ENCODE measurements around the gene TMOD2. TPM values are rescaled to one million over a fixed set of nuclear protein-coding genes. Genes with fewer than 3 reads are reported as not detected.

Gene TMOD2
- total RNA-seq, 1 experiment from 2014 or later, result 2.8 TPM

DNA sequence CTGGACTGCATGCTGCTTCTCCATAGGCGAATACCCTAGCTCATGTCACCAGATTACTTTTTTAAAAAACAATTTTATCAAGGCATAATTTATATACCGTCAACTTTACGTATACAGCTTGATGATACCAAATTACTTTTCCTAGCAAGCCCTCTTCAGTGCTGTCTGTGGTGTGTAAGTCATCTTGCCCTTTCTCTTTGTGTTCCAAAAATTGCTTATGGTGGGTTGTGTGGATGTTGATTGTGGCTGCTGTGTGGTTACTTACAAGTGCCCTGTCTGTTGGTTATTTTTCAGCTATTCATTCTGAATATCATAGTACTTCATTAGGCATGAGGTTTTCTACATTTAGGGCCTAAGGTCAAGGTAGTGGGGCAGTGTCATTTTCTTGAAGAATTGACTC is 90.9 kb downstream of the TMOD2 start:
- Mint-ChIP-seq H3K27ac (ENCODE audit: low read depth, unreplicated experiment) (peak overlapping the region; percentile 69), H3K27me3 (ENCODE audit: insufficient read depth, unreplicated experiment) (no peaks in the 10 kb centered on the region), H3K9me3 (ENCODE audit: unreplicated experiment) (no peaks in the 10 kb centered on the region), H3K4me1 (ENCODE audit: insufficient read depth, unreplicated experiment) (peaks cover 62% of the 10 kb centered on the region), H3K36me3 (ENCODE audit: insufficient read depth, unreplicated experiment) (peaks cover 5% of the 10 kb centered on the region), H3K4me3 (ENCODE audit: unreplicated experiment) (no peak overlapping the region)
- ChIA-PET POLR2A (interaction anchor here (0.7 to 4.4 kb wide), 10 partner anchors 9 to 154 kb away, joined by 3 to 51 read pairs (median 9); partner anchors contain the start of gene TMOD3), CTCF (interaction anchor here (0.6 to 1.0 kb wide), 3 partner anchors 46 to 192 kb away, joined by 3 to 5 read pairs (median 3); no protein-coding TSS in a partner anchor)
- TF ChIP-seq CTCF (IDR thresholded peaks at IDR 0.05; ENCODE audit: unreplicated experiment), result no peak
- BruUV-seq (replicated peaks), result no TSS peak
- intact Hi-C loops (cut with micrococcal nuclease), result no loop called here
- DNase-seq (ENCODE audit: unreplicated experiment), result no peak

- DNase-seq (ENCODE audit: unreplicated experiment), result peak; percentile 75
- Mint-ChIP-seq H3K27me3 (ENCODE audit: insufficient read depth, unreplicated experiment) (no peaks in the 10 kb centered on the region), H3K27ac (ENCODE audit: low read depth, unreplicated experiment) (peak overlapping the region; percentile 69), H3K4me1 (ENCODE audit: insufficient read depth, unreplicated experiment) (peaks cover 54% of the 10 kb centered on the region), H3K36me3 (ENCODE audit: insufficient read depth, unreplicated experiment) (peaks cover 5% of the 10 kb centered on the region), H3K4me3 (ENCODE audit: unreplicated experiment) (peak overlapping the region; percentile 9), H3K9me3 (ENCODE audit: unreplicated experiment) (no peaks in the 10 kb centered on the region)
- ChIA-PET CTCF (interaction anchor here (0.6 to 1.0 kb wide), 7 partner anchors 22 to 224 kb away, joined by 3 to 5 read pairs (median 3); no protein-coding TSS in a partner anchor), POLR2A (interaction anchor here (0.6 to 4.4 kb wide), 14 partner anchors 9 to 197 kb away, joined by 3 to 51 read pairs (median 5); partner anchors contain the start of gene TMOD3)
- no TSS peak for BruUV-seq (replicated peaks)
- TF ChIP-seq CTCF (IDR thresholded peaks at IDR 0.05; ENCODE audit: unreplicated experiment), result no peak
- intact Hi-C loops (cut with micrococcal nuclease), result no loop called here
Measured at GRCh38 chr15:51842852-51843737, 91.7 kb downstream of the TMOD2 start.

DNA sequence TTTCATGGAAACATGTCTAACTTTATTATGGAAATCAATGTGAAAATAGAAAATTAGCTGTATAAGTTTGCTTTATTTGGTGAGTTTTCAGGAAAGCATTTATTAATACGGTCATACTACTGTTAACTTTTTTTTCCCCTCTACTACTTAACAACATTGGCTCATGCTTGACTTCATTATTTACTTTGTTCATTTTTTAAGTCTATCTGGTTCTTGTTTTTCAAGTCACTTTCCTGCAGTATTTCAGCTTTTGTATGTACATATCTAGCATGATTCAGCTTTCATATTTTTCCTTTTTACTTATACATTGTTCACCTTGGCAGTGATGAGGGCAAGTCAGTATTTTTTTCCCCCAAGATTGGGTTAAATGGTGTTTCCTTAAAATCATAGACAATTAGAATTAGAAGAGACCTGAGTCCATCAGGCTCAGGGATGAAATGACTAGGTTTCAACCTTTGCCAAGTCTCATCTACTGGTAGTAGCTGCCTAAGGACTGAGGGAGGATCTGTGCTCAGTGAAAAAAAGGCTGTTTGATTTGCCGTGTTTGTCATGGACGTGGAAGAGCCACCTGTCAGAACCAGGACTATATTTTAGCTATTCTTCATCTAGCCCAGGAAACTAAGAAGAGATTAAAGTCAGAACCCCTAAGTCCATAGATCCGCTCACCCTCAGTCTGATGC is 93.5 kb downstream of the TMOD2 start:
- TF ChIP-seq CTCF (IDR thresholded peaks at IDR 0.05; ENCODE audit: unreplicated experiment), result no peak
- Mint-ChIP-seq H3K36me3 (ENCODE audit: insufficient read depth, unreplicated experiment) (peaks cover 17% of the 10 kb centered on the region), H3K27me3 (ENCODE audit: insufficient read depth, unreplicated experiment) (no peaks in the 10 kb centered on the region), H3K27ac (ENCODE audit: low read depth, unreplicated experiment) (peak overlapping the region; percentile 93), H3K4me1 (ENCODE audit: insufficient read depth, unreplicated experiment) (peaks cover 58% of the 10 kb centered on the region), H3K4me3 (ENCODE audit: unreplicated experiment) (peak overlapping the region; percentile 28), H3K9me3 (ENCODE audit: unreplicated experiment) (peaks cover 7% of the 10 kb centered on the region)
- ChIA-PET POLR2A (interaction anchor here (1.1 to 4.4 kb wide), 10 partner anchors 9 to 194 kb away, joined by 3 to 51 read pairs (median 6); partner anchors contain the start of gene TMOD3), CTCF (interaction anchor here (0.6 to 1.5 kb wide), 5 partner anchors 9 to 519 kb away, joined by 3 to 4 read pairs (median 3); no protein-coding TSS in a partner anchor)
- no peak for DNase-seq (ENCODE audit: unreplicated experiment)
- intact Hi-C loops (cut with micrococcal nuclease), result no loop called here
- BruUV-seq (replicated peaks), result no TSS peak

Measured in MCF 10A (cell line).